Heart left ventricle (tissue), 13 donors: Measurements from ENCODE around the gene ERGIC1.

ENCODE experiments used
- POLR2A ChIP-seq, 2 donors: fragments of 450-650 bp; IDR thresholded peaks; one replicate each; pipeline ENCODE4 v1.6.1; 2017; ENCODE audit warnings: antibody characterized with exemption in 2 of 2, mild to moderate bottlenecking in 2 of 2, moderate library complexity in 2 of 2
- TF ChIP-seq, protein P1 (sequence below), 12 donors: fragments of 200-600 bp; sonication (generic) in 4 of 12; IDR thresholded peaks; one replicate each; pipeline versions ENCODE4 v1.5.0 to v1.8.0; 2018 to 2022; ENCODE audit warnings: antibody characterized with exemption in 12 of 12, mild to moderate bottlenecking in 5 of 12
- donor health status: ischemic (EF 13 %, LVEDD 7.1; RV severe dilation, severe dysfunction).
- donor health status: DM: no; HTN: yes; CAD: no.
- donor health status: DM: no; HTN: no; CAD: no.
- donor health status: ischemic (EF 25% LVEDD 6.9; RV normal size, moderate dysfunction).
- donor health status: ischemic (EF 25% LVEDD 5.7; RV mildly dilated, moderate dysfunction).
- donor health status: ischemic (EF 35%, LVEDD 5.7; RV mildly dilated, moderate dysfunction).
- donor health status: nonischemic (EF 11% LVEDD 7.7; RV severe dilation, severe dysfunction).
- donor health status: DM: yes; HTN: yes; CAD: no.
- donor health status: PGD.
- donor health status: ischemic (EF 29% LVEDD 5.4; RV normal size, mild dysfunction).
- donor health status: nonischemic (EF 23%, LVEDD 6.1; RV moderate dilation, normal function).

- TF ChIP-seq, protein P1, sequence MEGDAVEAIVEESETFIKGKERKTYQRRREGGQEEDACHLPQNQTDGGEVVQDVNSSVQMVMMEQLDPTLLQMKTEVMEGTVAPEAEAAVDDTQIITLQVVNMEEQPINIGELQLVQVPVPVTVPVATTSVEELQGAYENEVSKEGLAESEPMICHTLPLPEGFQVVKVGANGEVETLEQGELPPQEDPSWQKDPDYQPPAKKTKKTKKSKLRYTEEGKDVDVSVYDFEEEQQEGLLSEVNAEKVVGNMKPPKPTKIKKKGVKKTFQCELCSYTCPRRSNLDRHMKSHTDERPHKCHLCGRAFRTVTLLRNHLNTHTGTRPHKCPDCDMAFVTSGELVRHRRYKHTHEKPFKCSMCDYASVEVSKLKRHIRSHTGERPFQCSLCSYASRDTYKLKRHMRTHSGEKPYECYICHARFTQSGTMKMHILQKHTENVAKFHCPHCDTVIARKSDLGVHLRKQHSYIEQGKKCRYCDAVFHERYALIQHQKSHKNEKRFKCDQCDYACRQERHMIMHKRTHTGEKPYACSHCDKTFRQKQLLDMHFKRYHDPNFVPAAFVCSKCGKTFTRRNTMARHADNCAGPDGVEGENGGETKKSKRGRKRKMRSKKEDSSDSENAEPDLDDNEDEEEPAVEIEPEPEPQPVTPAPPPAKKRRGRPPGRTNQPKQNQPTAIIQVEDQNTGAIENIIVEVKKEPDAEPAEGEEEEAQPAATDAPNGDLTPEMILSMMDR (IDR thresholded peaks at IDR 0.05), result no peak
- no peak for TF ChIP-seq POLR2A (IDR thresholded peaks at IDR 0.05)
Measured at GRCh38 chr5:172846249-172846648, 12.2 kb downstream of the ERGIC1 start.
